CD4-positive, alpha-beta T cell treated with Interleukin-15 for 4 hours (primary cell): ENCODE results near the gene CCDC30.
"Not testable (repeated sequence)": the region's sequence is repeated elsewhere in the genome, so short reads cannot be mapped to it uniquely, and the experiment has no call there.

Experiments
- DNase-seq: peaks from one replicate; pipeline ENCODE4 v3.0.0-alpha.2; 2020; ENCODE audit warnings: low spot score

Gene CCDC30

DNA sequence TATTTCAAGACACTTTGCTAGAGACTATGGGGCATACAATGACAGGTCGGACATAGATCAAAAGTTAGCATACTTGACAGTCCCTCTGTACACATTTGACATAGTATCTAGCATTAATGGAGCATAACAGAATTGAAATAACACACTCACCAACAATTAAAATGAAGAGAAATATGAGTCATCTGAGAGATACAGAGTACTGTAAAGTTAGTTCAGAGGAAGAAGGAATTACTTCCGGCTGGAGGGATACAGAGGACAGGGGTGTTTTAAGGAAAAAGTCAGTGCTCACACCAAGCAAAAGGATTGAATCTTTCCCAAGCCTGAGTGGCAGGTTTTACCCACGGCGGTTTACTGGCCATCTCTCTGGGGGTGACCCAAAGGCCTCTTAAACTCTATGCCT is 9.7 kb upstream of the CCDC30 start:
- DNase-seq = no peak

DNA sequence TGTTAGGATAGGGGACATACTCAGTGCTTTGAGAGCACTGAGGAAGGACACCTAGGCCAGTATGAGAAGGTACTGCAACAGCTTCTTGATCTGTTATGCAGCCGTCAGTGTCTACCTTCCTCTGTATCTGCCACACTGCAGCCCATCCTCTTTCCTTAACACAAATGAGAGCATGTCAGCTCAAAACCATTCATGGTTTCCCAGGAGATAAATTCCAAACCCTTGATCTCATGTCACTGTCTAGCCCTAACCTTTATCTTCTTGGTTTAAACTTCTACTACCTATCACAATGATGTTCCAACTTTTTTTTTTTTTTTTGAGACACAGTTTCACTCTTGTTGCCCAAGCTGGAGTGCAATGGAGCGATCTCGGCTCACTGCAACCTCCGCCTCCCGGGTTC is 8.7 kb upstream of the CCDC30 start:
- no peak for DNase-seq

DNA sequence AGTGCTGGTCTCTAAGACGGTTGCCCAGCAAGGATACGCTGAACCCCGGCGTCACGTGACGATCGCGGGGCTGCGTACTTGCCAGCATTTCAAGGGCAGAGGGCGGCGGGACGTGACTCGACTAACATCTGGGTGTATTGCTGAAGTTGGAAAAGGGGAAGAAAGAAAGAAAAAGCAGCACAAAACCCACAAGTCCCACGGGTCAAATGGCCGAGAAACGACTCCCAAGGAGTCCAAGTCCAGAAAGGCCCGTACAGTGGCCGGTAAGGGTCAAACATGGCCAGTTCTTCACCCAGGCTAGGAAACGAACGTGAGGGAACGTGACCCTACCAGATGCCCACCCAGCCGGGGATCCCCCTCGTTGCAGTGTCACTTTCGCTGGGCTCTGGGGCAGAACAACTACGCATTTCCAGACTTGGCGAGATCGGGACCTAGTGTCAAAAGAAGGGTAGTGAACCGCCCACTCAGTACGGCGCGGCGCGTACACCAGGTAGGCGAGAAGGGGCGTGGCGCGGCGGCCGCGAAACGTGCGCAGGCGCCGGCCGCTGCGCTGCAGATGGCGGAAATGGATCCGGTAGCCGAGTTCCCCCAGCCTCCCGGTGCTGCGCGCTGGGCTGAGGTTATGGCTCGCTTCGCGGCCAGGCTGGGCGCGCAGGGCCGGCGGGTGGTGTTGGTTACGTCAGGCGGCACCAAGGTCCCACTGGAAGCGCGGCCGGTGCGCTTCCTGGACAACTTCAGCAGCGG is 6.9 kb upstream of the CCDC30 start, which contains the start of the genes PPCS and ZMYND12:
Gene PPCS, plus strand, starts transcription at position 534 of the 744 bp plus-strand sequence. Its CDS starts 23 bp downstream, at position 557.
Gene ZMYND12, minus strand, starts transcription at position 13 of the 744 bp plus-strand sequence. CDS start 25 bp downstream, outside the sequence.
- peak; percentile 85 for DNase-seq

DNA sequence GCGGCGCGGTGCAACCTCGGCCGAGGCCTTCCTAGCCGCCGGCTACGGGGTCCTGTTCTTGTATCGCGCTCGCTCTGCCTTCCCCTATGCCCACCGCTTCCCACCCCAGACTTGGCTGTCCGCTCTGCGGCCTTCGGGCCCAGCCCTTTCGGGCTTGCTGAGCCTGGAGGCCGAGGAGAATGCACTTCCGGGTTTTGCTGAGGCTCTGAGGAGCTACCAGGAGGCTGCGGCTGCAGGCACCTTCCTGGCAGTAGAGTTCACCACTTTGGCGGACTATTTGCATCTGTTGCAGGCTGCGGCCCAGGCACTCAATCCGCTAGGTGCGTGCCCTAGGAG is 6.4 kb upstream of the CCDC30 start:
- DNase-seq = peak; percentile 55

DNA sequence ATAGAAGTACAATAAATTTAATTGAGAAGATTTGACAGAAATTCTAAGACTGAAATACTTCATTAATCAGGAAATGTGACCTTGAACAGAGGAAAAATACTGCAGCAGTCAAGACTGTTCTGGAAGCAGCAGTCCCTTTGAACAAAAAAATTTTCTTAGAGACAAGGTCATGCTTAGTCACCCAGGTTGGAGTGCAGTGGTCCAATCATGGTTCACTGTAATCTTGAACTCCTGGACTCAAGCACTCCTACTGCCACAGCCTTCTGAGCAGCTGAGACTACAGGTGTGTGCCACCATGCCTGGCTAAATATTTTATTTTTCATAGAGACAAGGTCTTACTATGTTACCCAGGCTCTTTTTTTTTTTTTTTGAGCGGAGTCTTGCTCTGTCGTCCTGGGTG is 1.9 kb upstream of the CCDC30 start:
- no peak for DNase-seq

DNA sequence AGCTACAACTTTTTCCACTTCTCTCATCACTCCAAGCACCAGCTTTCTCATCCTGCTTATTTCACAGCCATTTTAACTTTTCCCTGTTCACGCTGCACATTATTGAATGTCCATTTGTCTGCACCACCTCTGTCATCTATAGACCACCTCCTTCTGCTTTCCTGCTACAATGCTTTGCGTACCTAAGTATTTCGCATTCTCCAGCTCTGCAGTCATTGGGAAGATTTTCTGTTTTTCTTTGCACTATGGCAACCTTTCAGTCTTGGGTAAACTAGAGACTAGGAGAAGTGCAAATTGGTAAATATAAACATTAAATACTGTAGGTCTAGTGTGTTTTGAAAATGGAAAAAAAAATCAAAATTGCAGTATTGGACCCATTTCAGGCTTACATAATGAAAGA is 835 bp downstream of the CCDC30 start:
- no peak for DNase-seq

DNA sequence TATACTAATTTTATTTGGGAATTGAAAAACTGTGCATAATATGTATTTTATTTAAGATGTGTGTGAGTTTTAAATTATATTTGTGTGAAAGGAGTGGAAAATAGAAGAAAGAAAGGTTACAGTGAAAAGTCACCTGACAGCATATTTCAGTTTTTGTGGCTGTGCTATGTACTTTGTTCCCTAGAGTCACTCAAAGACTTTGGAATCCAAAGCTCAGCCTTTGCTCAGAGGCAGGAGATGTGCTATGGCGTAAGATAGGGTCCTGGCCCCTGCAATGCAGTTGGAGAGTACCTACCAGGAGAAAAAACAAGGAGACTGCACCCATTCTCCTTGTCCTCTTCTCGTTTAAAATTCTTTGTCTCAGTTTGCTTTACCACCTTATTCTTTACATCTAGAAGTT is 2.9 kb downstream of the CCDC30 start:
- no peak for DNase-seq

DNA sequence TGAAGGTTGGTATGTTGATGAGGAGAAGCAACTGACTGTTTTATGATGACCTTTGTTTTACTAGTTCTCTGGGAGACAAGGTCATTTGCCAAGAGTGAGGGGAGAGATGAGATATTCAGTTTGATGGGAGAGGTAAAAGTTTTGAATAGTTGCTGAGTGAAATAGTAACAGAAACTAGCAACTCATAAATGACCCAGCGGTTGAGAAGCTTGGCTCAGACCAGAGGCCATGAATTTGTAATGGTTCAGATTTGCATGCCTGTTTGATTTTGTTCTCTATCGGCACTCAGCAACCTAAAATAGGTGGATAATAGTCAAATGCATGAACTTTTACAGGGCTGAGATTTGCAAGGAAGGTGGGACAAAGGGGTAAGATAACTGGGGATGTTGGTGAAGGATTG is 6.6 kb downstream of the CCDC30 start:
- DNase-seq = no peak

DNA sequence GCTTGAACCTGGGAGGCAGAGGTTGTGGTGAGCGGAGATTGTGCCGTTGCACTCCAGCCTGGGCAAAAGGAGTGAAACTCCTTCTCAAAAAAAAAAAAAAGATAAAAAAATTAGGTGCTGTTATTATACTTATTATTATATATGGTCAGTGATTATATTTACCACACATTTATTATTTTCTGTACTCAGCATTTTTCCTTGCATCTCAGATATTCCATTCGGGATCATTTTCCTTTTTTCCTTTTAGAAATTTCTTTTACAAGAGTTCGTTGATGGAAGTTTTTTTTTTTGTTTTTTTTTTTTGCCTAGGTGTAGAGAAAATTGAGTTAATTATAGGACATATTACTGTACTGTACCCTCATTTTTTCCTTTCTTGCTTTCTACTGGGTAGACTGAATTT is 13.5 kb downstream of the CCDC30 start:
- no peak for DNase-seq

DNA sequence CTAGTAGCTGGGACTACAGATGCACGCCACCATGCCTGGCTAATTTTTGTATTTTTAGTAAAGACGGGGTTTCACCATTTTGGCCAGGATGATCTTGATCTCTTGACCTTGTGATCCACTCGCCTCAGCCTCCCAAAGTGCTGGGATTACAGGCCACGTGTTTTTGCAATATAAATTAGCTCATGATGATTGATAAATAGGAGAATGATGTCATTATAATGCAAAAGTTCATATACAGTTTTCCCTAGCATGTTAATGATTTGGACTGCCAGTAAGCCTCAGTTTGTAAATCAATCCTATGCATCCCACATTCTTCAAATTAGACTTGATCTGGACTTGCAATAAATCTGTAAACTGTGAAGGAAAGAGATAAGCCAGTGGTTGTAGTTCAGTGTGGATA is 14.3 kb downstream of the CCDC30 start:
- DNase-seq = not testable (repeated sequence)

DNA sequence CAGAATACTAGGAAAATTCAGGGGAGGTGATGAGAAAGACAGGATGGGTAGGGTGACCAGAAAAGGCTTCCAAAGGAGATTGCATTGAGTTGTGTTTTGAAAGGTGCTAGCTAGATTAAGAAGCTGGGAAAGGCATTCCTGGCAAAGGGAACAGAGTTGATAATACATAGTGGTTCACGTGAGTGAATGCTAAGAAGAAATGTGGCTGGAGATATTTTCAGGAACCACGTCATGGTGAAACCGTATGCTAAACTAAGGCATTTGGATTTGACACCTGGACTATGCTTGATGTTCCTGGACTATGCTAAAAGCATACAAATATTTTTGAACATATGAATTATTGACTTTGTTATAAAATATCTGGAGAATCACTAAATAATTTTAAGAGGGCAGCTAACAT is 14.7 kb downstream of the CCDC30 start:
- DNase-seq = no peak

DNA sequence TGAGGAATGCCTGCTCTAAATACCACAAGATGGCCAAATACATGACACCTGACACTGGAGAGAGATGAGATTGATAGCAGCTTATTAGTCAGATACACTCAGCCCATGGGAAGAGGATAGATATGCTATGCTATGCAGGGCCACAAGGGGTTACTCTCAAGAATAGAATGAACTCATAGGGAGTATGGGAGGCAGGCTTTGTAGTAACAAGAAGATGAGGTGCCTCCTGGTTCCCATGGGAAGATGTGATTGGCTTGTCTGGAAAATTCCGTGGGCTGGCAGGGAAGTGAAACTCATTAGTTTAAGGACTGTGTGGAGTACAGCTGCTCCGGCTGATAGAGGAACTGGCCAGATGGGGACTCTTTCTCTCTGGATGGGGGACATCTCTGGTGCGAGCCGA is 16.5 kb downstream of the CCDC30 start:
- DNase-seq = no peak

DNA sequence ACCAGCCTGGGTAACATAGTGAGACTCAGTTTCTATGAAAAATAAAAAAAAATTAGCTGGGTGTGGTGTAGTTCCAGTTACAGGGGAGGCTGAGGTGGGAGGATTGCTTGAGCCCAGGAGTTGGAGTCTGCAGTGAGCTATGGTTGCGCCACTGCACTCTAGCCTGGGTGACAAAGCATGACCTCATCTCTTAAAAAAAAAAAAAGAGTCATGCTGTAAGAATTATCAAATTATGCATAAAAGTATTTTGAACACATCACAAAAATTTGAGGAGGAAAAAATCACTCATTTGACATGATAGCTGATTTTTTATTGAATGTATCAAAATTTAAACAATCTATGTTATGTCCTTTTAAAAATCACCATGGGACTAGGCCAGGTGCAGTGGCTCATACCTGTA is 17.8 kb downstream of the CCDC30 start:
- no peak for DNase-seq

DNA sequence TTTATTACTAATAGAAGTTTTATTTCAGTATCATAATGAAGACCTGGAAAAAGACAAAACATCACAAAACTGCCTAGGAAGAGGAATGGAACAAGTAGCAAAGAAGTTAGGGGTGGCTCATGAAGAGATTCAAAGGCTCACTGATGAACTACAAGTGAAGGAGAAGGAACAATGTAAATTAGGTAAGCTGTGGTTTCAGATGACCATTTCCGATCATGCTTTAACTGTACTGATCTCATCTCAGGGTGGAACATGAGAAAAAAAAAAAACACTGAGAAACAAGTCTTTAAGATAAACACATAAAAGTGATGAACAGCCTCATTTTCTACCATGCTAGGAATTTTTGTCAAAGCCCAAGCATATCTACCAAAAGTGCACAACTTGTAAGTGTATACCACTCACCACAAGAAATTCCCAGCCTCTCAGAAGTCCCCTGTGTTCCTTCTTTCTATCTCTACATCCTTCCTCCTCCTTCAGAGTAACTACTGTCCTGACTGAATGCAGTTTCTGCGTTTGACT is 19.6 kb downstream of the CCDC30 start:
- DNase-seq = no peak

DNA sequence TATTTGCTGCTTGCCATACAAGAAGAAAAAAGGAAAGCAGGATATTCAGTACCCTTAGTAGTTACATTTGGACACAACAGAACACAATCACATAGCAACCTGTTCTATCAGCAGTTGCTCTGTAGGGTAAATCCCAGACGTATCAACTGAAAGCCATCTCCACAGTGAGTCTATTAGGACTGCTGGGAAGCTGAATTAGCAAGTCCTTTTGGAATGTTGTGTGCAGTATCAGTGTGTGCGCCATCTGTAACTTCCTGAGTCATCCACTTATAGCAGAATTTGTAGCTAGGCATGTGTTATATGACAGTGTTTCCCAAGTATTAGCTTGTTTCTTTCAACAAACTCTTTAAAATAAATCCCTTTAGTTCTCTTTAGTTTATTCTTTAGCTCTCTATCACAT is 21.3 kb downstream of the CCDC30 start:
- no peak for DNase-seq

DNA sequence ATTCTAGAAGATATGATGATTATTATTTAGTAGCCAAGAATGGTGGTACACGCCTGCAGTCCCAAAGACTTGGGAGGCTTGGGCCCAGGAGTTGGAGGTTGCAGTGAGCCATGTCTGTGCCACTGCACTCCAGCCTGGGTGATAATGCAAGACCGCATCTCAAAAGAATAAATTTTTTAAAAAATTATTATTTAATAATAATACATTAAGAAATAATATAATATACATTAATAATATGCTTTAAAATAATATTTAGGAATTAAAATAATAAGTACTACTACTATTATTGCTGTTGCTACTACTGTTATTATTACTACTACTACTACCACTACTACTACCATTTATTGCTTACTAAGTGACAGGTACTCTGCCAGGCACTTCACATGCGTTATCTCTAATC is 27.2 kb downstream of the CCDC30 start:
- no peak for DNase-seq

DNA sequence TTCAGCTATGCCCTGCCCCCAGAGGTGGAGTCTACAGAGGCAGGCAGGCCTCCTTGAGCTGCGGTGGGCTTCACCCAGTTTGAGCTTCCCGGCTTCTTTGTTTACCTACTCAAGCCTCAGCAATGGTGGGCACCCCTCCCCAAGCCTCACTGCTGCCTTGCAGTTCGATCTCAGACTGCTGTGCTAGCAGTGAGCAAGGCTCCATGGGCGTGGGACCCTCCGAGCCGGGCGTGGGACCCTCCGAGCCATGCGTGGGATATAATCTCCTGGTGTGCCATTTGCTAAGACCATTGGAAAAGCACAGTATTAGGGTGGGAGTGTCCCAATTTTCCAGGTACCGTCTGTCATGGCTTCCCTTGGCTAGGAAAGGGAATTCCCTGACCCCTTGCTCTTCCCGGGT is 38.9 kb downstream of the CCDC30 start:
- DNase-seq = not testable (repeated sequence)

DNA sequence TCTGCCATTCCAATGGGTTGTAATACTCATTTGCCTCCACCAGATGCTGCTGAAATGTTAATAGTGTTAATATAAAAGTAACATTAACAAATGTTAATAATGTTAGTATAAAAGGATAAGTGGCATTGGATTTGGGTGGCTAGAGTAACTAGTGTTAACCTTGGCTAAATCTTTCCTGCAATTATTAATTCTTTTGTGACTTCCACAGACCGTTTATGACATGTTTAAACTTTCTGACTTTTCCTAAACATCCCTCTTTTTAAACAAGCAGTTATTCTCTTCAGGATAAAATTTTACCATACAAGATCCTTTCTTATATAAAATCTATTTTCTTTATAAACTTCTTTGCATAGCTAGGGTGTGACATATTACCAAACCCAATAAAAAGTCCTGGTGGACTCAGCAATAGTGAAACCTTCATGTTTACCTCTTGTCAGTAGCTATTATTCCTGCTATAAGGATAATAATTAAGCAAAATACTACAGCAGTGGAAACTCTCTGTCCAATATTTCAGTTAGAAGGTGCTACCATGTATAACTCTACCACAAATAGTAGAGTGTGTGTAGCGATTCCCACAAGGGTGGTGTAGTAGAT is 41.5 kb downstream of the CCDC30 start:
- no peak for DNase-seq

DNA sequence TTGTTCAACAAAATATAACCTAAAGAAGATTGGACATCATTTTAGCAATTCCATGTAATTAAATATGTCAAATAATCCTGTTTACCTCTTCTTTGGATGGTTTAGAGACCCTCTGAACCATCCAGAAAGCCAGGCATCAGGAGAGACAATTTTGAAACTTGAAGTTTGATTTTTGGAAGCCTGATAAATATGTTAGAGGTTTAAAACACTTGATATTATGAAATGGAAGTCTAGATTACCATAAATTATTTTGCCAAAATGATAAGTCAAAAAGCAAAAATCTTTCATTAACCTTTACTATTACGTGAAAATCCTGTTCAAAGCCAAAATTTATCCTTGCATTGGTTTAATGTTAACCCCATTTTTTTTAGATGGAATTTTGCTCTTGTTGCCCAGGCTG is 43.5 kb downstream of the CCDC30 start:
- no peak for DNase-seq

DNA sequence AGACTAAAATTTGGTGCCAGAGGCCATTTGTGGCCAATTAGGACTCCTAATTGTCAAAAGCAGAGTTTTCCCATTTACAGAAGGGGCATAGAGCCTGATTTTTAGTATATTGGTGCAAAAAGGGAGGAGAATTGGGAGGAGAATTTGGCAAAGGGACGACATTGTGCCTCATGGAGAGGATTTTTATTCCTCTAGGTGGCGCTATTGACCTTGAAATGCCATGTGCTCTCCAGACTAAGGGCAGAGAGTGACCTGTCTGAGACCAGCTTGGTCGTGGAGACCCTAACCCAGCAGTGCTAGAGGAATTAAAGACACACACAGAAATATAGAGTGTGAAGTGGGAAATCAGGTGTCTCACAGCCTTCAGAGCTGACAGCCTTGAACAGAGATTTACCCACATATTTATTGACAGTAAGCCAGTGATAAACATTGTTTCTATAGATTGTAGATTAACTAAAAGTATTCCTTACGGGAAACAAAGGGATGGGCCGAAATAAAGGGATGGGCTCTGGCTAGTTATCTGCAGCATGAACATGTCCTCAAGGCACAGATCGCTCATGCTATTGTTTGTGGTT is 48.6 kb downstream of the CCDC30 start:
- not testable (repeated sequence) for DNase-seq

DNA sequence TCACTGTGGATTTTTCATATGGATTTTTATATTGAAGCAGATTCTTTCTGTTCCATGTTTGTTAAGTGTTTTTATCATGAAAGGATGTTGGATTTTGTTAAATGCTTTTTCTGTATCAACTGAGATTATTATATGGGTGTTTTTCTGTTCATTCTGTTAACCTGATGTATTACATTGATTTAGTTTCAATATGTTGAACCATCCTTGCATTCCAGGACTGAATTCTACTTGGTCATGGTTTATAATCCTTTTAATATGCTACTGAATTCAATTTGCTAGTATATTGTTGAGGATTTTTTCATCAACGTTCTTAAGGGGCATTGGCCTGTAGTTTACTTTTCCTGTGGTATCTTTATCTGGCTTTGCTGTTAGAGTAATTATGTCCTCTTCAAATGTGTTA is 55.8 kb downstream of the CCDC30 start:
- no peak for DNase-seq

DNA sequence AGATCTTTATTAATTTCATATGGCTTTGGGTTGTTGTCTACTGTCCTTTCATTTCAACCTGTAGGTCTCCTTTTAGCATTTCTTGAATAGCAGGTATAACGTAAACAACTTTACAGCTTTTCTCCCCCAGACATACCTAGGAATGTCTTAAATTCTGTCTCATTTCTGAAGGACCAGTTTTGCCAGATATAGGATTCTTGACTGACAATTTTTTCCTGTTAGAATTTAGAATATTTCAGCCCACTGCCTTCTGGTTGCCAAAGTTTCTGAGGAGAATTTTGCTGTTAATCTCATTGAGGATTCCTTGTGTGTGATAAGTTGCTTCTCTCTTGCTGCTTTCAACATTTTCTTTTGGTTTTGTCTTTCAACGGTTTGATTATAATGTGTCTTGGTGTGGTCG is 60.1 kb downstream of the CCDC30 start:
- DNase-seq = no peak

DNA sequence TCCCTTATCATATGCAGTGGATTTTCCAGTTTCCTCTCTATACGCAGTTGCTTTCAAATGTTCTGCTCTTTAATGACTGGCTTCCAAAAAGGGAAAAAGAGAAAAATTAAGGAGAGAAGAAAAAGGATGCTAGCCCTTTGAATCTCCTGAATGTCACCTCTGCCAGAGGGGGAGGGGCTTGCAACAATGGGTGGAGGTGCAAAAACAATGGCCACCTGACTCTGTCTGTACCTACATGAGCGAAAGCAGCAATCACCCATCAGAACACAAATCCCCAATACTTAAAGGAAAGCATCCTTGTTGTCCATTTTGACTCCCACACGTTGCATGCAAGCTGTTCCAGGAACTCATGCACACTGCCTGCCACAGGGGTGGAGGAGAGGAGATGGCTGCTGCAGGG is 61.2 kb downstream of the CCDC30 start:
- no peak for DNase-seq
